K562 (cell line): ENCODE results near the gene GLCCI1. TPM values are rescaled to one million over a fixed set of nuclear protein-coding genes. Genes with fewer than 3 reads are reported as not detected.

ENCODE experiments used
- ATAC-seq: fragments of 200-7000 bp; cut with Tn5 transposase; 3 replicates; pipeline ENCODE4 v1.9.1; 2020; ENCODE audit warnings: moderate library complexity
- BruUV-seq: library from RNA; stranded (reverse); fragments of 400-500 nt; replicated peaks from 2 replicates; lab custom pipeline; 2021; lab: Mats Ljungman, UMichigan
- CTCF ChIA-PET: fragments of 300-600 bp; formaldehyde crosslinking; extraction: SDS; loops from one replicate; lab custom pipeline; 2021; ENCODE audit warnings: low intra/inter-chr PET ratio; lab: Yijun Ruan, JAX
- POLR2A ChIA-PET: fragments of 300-600, 350-650 bp; sonication (Branson Sonifier 250); formaldehyde crosslinking; extraction: SDS; loops from one replicate; lab custom pipeline; 2021; ENCODE audit warnings: antibody characterized with exemption, inconsistent platforms; lab: Yijun Ruan, JAX
- DNase-seq, 4 experiments: peaks; one replicate each; pipeline versions ENCODE4 v3.0.0 to v3.0.0-alpha.2; 2011 to 2018; ENCODE audit warnings: low spot score in 3 of 4, mixed read lengths in 3 of 4; ENCODE audit errors: extremely low read depth in 1 of 4
- FAIRE-seq: peaks from 2 replicates; lab custom pipeline; 2011; peaks lifted over from hg19 to GRCh38; lab: Jason Lieb, UNC
- H2AFZ ChIP-seq: 2 replicates; pipeline ENCODE4 v1.6.0; 2011; ENCODE audit warnings: low read depth, low read length, control low read depth, inconsistent platforms
- H3K27ac ChIP-seq: fragments of 200-600 bp; 3 replicates; pipeline ENCODE4 v1.8.0; 2011; ENCODE audit warnings: low read depth, mild to moderate bottlenecking, control low read depth, inconsistent platforms, low read length, moderate library complexity, mixed read lengths; ENCODE audit errors: extremely low read depth
- H3K27me3 ChIP-seq, 2 experiments: fragments of 300-600 bp in 1 of 2; 2 replicates in 1 of 2; 3 replicates in 1 of 2; pipeline versions ENCODE4 v1.6.0 to v1.8.0; 2011; ENCODE audit warnings: inconsistent platforms in 2 of 2, low read length in 2 of 2, mild to moderate bottlenecking in 1 of 2, mixed read lengths in 1 of 2, moderate library complexity in 1 of 2; ENCODE audit not compliant: control insufficient read depth in 2 of 2, insufficient read depth in 2 of 2
- H3K36me3 ChIP-seq: fragments of 300-600 bp; 3 replicates; pipeline ENCODE4 v1.8.0; 2011; ENCODE audit warnings: mild to moderate bottlenecking, low read length, inconsistent platforms; ENCODE audit not compliant: control insufficient read depth, insufficient read depth
- H3K4me1 ChIP-seq, 2 experiments: fragments of 200-600 bp in 1 of 2; replicated peaks in 1 of 2; 2 replicates in 1 of 2; 3 replicates in 1 of 2; pipeline versions ENCODE4 v1.5.1 to v1.8.0; 2011; ENCODE audit warnings: inconsistent platforms in 2 of 2, low read length in 2 of 2, mild to moderate bottlenecking in 1 of 2, mixed read lengths in 1 of 2, moderate library complexity in 1 of 2; ENCODE audit not compliant: control insufficient read depth in 2 of 2, insufficient read depth in 2 of 2
- H3K4me2 ChIP-seq: 2 replicates; pipeline ENCODE4 v1.6.1; 2011; ENCODE audit warnings: low read length, control low read depth, inconsistent platforms, mixed read lengths; ENCODE audit not compliant: insufficient read depth
- H3K4me3 ChIP-seq: fragments of 200-600 bp; sonication (generic), shearing (Covaris generic); 2 replicates; pipeline ENCODE4 v1.5.1; 2016; ENCODE audit warnings: control low read depth, inconsistent platforms
- H3K79me2 ChIP-seq: fragments of 200-600 bp; 3 replicates; pipeline ENCODE4 v1.8.0; 2011; ENCODE audit warnings: low read length, inconsistent platforms; ENCODE audit not compliant: control insufficient read depth, insufficient read depth
- H3K9ac ChIP-seq, 2 experiments: 2 replicates each; pipeline versions ENCODE4 v1.6.0 to v1.6.1; 2011; ENCODE audit warnings: low read depth in 2 of 2, low read length in 2 of 2, control low read depth in 1 of 2, inconsistent platforms in 1 of 2, mild to moderate bottlenecking in 1 of 2, mixed read lengths in 1 of 2; ENCODE audit not compliant: insufficient read depth in 1 of 2
- H3K9me1 ChIP-seq: one replicate; pipeline ENCODE4 v1.6.0; 2011; ENCODE audit warnings: inconsistent platforms, mild to moderate bottlenecking, low read length, moderate library complexity; ENCODE audit not compliant: control insufficient read depth, insufficient read depth
- H3K9me3 ChIP-seq: replicated peaks from 2 replicates; pipeline ENCODE4 v1.5.1; 2011; ENCODE audit warnings: low read depth, low read length, inconsistent platforms; ENCODE audit not compliant: control insufficient read depth, insufficient read depth
- H4K20me1 ChIP-seq: replicated peaks from 2 replicates; pipeline ENCODE4 v1.6.1; 2011; ENCODE audit warnings: low read length, inconsistent platforms, mixed read lengths; ENCODE audit not compliant: control insufficient read depth, insufficient read depth
- ASH1L ChIP-seq: fragments of 450-650 bp; IDR thresholded peaks from 2 replicates; pipeline ENCODE4 v1.6.1; 2018; ENCODE audit warnings: borderline replicate concordance, mild to moderate bottlenecking, low read depth; ENCODE audit not compliant: partially characterized antibody
- HDAC8 ChIP-seq: fragments of 450-650 bp; IDR thresholded peaks from 2 replicates; pipeline ENCODE4 v1.6.1; 2016; ENCODE audit warnings: mild to moderate bottlenecking, missing genetic modification characterization, moderate library complexity, missing compliant biosample characterization
- KLF13 ChIP-seq: fragments of 450-650 bp; IDR thresholded peaks from 2 replicates; pipeline ENCODE4 v1.6.1; 2016; ENCODE audit warnings: missing genetic modification characterization, low read depth, mild to moderate bottlenecking, missing compliant biosample characterization, moderate library complexity, borderline replicate concordance
- NFIX ChIP-seq: fragments of 250-450 bp; sonication (Bioruptor Pico); IDR thresholded peaks from 2 replicates; pipeline ENCODE4 v1.4.0; 2020; ENCODE audit warnings: low read depth, mild to moderate bottlenecking, moderate library complexity
- PTBP1 ChIP-seq: fragments of 200-400 bp; formaldehyde crosslinking; IDR thresholded peaks from 2 replicates; pipeline ENCODE4 v1.6.1; 2017; ENCODE audit warnings: low read depth, low read length
- SMAD4 ChIP-seq: fragments of 250-450 bp; sonication (Bioruptor Pico); conservative IDR thresholded peaks from 2 replicates; pipeline ENCODE4 v1.8.0; 2021; ENCODE audit warnings: inconsistent platforms, mild to moderate bottlenecking, moderate library complexity
- STAT5A ChIP-seq: IDR thresholded peaks from 2 replicates; pipeline ENCODE4 v1.6.1; 2012; ENCODE audit warnings: low read length, inconsistent platforms, borderline replicate concordance
- XRCC5 ChIP-seq: fragments of 200-400 bp; formaldehyde crosslinking; IDR thresholded peaks from 2 replicates; pipeline ENCODE4 v1.6.1; 2017; ENCODE audit warnings: low read depth, mild to moderate bottlenecking, low read length
- in situ Hi-C: fragments of 300-500 bp; cut with MboI; formaldehyde crosslinking; loops from 4 replicates; pipeline ENCODE4 v1.15.0; 2018; ENCODE audit warnings: inconsistent platforms, mixed read lengths
- intact Hi-C: fragments of 100-400 bp; cut with micrococcal nuclease; formaldehyde crosslinking; loops from 2 replicates; pipeline ENCODE4 v1.14.2; 2022
- polyA plus RNA-seq, 8 experiments: library from polyadenylated mRNA; depleted of rRNA in 4 of 8; stranded (reverse) in 5 of 8; unstranded in 3 of 8; fragments of >200 nt; fragmentation: Nextera tagmentation in 2 of 8; fragmentation: Illumina TruSeq in 1 of 8; extraction: Ambion mirVana in 2 of 8; extraction: Trizol in 1 of 8; gene quantifications; 2 replicates each; pipeline versions ENCODE4 v1.2.1 to v1.2.3, GENCODE V29; 2011 to 2014; ENCODE audit warnings: inconsistent platforms in 1 of 8, missing spikeins in 1 of 8
- total RNA-seq, 7 experiments: library from RNA; depleted of rRNA in 6 of 7; stranded (reverse); fragments of >200 nt in 6 of 7; fragmentation: Illumina TruSeq in 2 of 7; extraction: Trizol in 2 of 7; gene quantifications; 2 replicates each; pipeline versions ENCODE4 v1.2.1 to v1.2.3, GENCODE V29; 2011 to 2021; ENCODE audit warnings: low replicate concordance in 1 of 7
- TF ChIP-seq, protein P1 (sequence below): fragments of 450-650 bp; IDR thresholded peaks from 2 replicates; pipeline ENCODE4 v1.6.1; 2016; ENCODE audit warnings: missing biosample characterization, missing genetic modification characterization
- TF ChIP-seq, protein P2 (sequence below): IDR thresholded peaks from 2 replicates; pipeline ENCODE4 v1.6.1; 2014; ENCODE audit warnings: antibody characterized with exemption
- TF ChIP-seq, protein P3 (sequence below): fragments of 250-450 bp; sonication (Bioruptor Pico); IDR thresholded peaks from 2 replicates; pipeline ENCODE4 v1.4.0; 2020; ENCODE audit warnings: mild to moderate bottlenecking, moderate library complexity, borderline replicate concordance
- TF ChIP-seq, protein P4 (sequence below): sonication (generic); formaldehyde crosslinking; IDR thresholded peaks from 2 replicates; pipeline ENCODE4 v1.8.0; 2022; ENCODE audit warnings: mild to moderate bottlenecking, missing genetic modification reagents

Gene GLCCI1
- total and polyA plus RNA-seq, 9 of the 15 experiments (the other 6 are each of a cell fraction or from before 2014, with no cell fraction given) = 2.7 to 11.9 (median 7.2) TPM

DNA sequence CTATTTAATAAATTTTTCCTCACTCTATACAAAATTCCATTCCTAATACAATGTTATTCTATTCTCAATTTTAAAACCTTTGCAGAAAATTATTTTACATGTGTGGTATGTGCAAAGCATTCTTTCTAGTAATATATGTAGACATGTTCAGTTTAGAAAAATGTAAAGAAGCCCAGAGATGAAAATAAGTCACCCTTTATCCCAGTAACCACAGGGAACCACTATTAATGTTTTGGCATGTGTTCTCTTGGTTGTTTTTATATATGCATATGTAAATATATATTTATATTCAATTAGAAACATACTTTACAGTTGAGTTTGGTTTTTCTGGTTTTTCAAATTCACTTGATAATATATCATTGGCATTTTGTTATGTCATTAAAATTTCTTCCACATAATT, 14.8 kb upstream of the GLCCI1 start:
- intact Hi-C loops = no loop called here
- Histone ChIP-seq H3K79me2 (no peaks in the 10 kb centered on the region), H3K27me3 (no peaks in the 10 kb centered on the region), H3K4me1 (no peaks in the 10 kb centered on the region), H3K9me1 (no peaks in the 10 kb centered on the region), H3K4me2 (no peak overlapping the region), H4K20me1 (no peaks in the 10 kb centered on the region), H3K36me3 (no peaks in the 10 kb centered on the region), H2AFZ (no peak overlapping the region), H3K27ac (no peak overlapping the region), H3K9ac (no peak overlapping the region), H3K4me3 (no peak overlapping the region), H3K9me3 (no peaks in the 10 kb centered on the region)
- DNase-seq (no peak), FAIRE-seq (no peak), ATAC-seq (no peak)
- BruUV-seq = no TSS peak
- POLR2A ChIA-PET = no interaction called here
- in situ Hi-C loops = no loop called here
- CTCF ChIA-PET = no interaction called here
- TF ChIP-seq, protein P1, sequence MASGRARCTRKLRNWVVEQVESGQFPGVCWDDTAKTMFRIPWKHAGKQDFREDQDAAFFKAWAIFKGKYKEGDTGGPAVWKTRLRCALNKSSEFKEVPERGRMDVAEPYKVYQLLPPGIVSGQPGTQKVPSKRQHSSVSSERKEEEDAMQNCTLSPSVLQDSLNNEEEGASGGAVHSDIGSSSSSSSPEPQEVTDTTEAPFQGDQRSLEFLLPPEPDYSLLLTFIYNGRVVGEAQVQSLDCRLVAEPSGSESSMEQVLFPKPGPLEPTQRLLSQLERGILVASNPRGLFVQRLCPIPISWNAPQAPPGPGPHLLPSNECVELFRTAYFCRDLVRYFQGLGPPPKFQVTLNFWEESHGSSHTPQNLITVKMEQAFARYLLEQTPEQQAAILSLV (tag) = no peak
- TF ChIP-seq, protein P2, sequence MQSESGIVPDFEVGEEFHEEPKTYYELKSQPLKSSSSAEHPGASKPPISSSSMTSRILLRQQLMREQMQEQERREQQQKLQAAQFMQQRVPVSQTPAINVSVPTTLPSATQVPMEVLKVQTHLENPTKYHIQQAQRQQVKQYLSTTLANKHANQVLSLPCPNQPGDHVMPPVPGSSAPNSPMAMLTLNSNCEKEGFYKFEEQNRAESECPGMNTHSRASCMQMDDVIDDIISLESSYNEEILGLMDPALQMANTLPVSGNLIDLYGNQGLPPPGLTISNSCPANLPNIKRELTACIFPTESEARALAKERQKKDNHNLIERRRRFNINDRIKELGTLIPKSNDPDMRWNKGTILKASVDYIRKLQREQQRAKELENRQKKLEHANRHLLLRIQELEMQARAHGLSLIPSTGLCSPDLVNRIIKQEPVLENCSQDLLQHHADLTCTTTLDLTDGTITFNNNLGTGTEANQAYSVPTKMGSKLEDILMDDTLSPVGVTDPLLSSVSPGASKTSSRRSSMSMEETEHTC = no peak
- TF ChIP-seq, protein P3, sequence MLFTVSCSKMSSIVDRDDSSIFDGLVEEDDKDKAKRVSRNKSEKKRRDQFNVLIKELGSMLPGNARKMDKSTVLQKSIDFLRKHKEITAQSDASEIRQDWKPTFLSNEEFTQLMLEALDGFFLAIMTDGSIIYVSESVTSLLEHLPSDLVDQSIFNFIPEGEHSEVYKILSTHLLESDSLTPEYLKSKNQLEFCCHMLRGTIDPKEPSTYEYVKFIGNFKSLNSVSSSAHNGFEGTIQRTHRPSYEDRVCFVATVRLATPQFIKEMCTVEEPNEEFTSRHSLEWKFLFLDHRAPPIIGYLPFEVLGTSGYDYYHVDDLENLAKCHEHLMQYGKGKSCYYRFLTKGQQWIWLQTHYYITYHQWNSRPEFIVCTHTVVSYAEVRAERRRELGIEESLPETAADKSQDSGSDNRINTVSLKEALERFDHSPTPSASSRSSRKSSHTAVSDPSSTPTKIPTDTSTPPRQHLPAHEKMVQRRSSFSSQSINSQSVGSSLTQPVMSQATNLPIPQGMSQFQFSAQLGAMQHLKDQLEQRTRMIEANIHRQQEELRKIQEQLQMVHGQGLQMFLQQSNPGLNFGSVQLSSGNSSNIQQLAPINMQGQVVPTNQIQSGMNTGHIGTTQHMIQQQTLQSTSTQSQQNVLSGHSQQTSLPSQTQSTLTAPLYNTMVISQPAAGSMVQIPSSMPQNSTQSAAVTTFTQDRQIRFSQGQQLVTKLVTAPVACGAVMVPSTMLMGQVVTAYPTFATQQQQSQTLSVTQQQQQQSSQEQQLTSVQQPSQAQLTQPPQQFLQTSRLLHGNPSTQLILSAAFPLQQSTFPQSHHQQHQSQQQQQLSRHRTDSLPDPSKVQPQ (CRISPR knock-in tag) = no peak
- TF ChIP-seq XRCC5 (no peak), ASH1L (no peak), PTBP1 (no peak), SMAD4 (CRISPR knock-in tag) (no peak), STAT5A (no peak), KLF13 (tag) (no peak), HDAC8 (tag) (no peak), NFIX (CRISPR knock-in tag) (no peak)
- TF ChIP-seq, protein P4, sequence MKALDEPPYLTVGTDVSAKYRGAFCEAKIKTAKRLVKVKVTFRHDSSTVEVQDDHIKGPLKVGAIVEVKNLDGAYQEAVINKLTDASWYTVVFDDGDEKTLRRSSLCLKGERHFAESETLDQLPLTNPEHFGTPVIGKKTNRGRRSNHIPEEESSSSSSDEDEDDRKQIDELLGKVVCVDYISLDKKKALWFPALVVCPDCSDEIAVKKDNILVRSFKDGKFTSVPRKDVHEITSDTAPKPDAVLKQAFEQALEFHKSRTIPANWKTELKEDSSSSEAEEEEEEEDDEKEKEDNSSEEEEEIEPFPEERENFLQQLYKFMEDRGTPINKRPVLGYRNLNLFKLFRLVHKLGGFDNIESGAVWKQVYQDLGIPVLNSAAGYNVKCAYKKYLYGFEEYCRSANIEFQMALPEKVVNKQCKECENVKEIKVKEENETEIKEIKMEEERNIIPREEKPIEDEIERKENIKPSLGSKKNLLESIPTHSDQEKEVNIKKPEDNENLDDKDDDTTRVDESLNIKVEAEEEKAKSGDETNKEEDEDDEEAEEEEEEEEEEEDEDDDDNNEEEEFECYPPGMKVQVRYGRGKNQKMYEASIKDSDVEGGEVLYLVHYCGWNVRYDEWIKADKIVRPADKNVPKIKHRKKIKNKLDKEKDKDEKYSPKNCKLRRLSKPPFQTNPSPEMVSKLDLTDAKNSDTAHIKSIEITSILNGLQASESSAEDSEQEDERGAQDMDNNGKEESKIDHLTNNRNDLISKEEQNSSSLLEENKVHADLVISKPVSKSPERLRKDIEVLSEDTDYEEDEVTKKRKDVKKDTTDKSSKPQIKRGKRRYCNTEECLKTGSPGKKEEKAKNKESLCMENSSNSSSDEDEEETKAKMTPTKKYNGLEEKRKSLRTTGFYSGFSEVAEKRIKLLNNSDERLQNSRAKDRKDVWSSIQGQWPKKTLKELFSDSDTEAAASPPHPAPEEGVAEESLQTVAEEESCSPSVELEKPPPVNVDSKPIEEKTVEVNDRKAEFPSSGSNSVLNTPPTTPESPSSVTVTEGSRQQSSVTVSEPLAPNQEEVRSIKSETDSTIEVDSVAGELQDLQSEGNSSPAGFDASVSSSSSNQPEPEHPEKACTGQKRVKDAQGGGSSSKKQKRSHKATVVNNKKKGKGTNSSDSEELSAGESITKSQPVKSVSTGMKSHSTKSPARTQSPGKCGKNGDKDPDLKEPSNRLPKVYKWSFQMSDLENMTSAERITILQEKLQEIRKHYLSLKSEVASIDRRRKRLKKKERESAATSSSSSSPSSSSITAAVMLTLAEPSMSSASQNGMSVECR (CRISPR knock-in tag) = no peak
